ENCODE data around the gene RTKN2. TPM values are rescaled to one million over a fixed set of nuclear protein-coding genes. Genes with fewer than 3 reads are reported as not detected.

The RTKN2 gene
- total RNA-seq, 1 experiment from 2014 or later: 21.3 TPM

DNA sequence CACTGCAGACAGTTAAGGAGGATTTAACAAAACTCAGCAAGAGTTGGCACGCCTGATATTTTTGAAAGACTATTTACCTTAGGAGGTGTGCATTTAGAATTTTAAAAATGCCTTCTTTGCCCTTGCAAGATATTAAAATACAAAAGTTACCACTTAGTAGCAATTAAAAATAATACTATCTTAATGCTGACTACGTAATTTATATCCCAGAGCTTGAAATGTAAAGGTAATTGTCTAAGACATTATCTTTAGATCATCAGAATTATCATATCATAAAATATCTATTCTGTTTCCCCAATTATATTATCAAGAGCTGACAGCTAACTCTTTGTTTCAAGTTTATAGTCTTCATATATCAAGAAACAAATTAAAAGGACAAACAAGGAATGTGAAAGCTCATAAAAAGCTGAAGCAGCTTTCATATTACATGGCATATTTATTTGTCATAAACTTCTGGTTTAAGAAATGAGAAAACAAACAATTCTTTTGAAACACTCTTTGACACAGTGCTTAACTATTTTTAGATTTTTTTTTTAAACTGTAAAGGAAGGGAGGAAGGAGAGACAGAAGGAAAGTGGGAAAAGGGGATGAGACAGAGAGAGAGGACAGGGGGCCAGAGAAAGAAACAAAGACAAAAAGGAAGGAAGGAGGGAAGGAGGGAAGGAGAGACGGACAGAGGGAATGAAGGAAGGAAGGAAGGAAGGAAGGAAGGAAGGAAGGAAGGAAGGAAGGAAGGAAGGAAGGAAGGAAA lies 73.5 kb downstream of the RTKN2 start:
- ATAC-seq: no peak
- in situ Hi-C loops (cut with HindIII; ENCODE audit: low pct_unique_long_range_greater_than_20kb, low sequenced_read_pairs): no loop called here
- Histone ChIP-seq H3K27ac (ENCODE audit: low read length) (peak overlapping the region; percentile 68), H3K9me3 (ENCODE audit: control insufficient read depth, insufficient read depth, low read depth, low read length) (no peaks in the 10 kb centered on the region), H3K4me3 (ENCODE audit: low read depth in 2 of 2, low read length in 2 of 2) (no peak overlapping the region), H3K36me3 (ENCODE audit: control insufficient read depth, insufficient read depth, low read length) (peaks cover 35% of the 10 kb centered on the region), H3K4me1 (ENCODE audit: control insufficient read depth, insufficient read depth, low read length) (peaks cover 12% of the 10 kb centered on the region; the same call in 1 of the 2 replicates), H3K27me3 (ENCODE audit: control insufficient read depth, insufficient read depth, low read length) (no peaks in the 10 kb centered on the region)
- intact Hi-C loops (cut with micrococcal nuclease; ENCODE audit: unreplicated experiment): no loop called here
- POLR2A ChIA-PET: interaction anchor here (0.6 kb wide), 1 partner anchor 847 kb away, joined by 7 read pairs; no protein-coding TSS in a partner anchor
- BruUV-seq (replicated peaks): no TSS peak
- DNase-seq (ENCODE audit: low read depth, low spot score): no peak
- TF ChIP-seq TCF7L2 (IDR thresholded peaks at IDR 0.05; ENCODE audit: low read depth, low read length) (peak; percentile 80), REST (IDR thresholded peaks at IDR 0.05; ENCODE audit: insufficient read depth in 1 of 2, low read depth in 2 of 2, low read length in 1 of 2) (no peak), SIN3A (IDR thresholded peaks at IDR 0.05; ENCODE audit: borderline replicate concordance, insufficient read depth, low read depth, low read length) (no peak), CTCF (IDR thresholded peaks at IDR 0.05) (no peak), POLR2AphosphoS5 (IDR thresholded peaks at IDR 0.05; ENCODE audit: low read depth, low read length) (no peak)
- CTCF ChIA-PET: interaction anchor here (0.6 kb wide), 1 partner anchor 169 kb away, joined by 13 read pairs; no protein-coding TSS in a partner anchor

GRCh38 chr10:62193479-62193878 lies 75.2 kb downstream of the RTKN2 start:
- in situ Hi-C loops (cut with HindIII; ENCODE audit: low pct_unique_long_range_greater_than_20kb, low sequenced_read_pairs) (no loop called here), intact Hi-C loops (cut with micrococcal nuclease; ENCODE audit: unreplicated experiment) (no loop called here)
- TF ChIP-seq CTCF (IDR thresholded peaks at IDR 0.05) (no peak), TCF7L2 (IDR thresholded peaks at IDR 0.05; ENCODE audit: low read depth, low read length) (no peak), REST (IDR thresholded peaks at IDR 0.05; ENCODE audit: insufficient read depth in 1 of 2, low read depth in 2 of 2, low read length in 1 of 2) (no peak), POLR2AphosphoS5 (IDR thresholded peaks at IDR 0.05; ENCODE audit: low read depth, low read length) (no peak), SIN3A (IDR thresholded peaks at IDR 0.05; ENCODE audit: borderline replicate concordance, insufficient read depth, low read depth, low read length) (no peak)
- peaks cover 23% of the 10 kb centered on the region for H3K36me3 ChIP-seq (ENCODE audit: control insufficient read depth, insufficient read depth, low read length)
- ChIA-PET POLR2A (no interaction called here), CTCF (no interaction called here)
- H3K9me3 ChIP-seq (ENCODE audit: control insufficient read depth, insufficient read depth, low read depth, low read length): no peaks in the 10 kb centered on the region
- DNase-seq (ENCODE audit: low read depth, low spot score): no peak
- BruUV-seq (replicated peaks): no TSS peak
- H3K27ac ChIP-seq (ENCODE audit: low read length): peak overlapping the region; percentile 55; the same call in 1 of the 2 replicates
- no peak overlapping the region for H3K4me3 ChIP-seq (ENCODE audit: low read depth in 2 of 2, low read length in 2 of 2)
- no peaks in the 10 kb centered on the region for H3K27me3 ChIP-seq (ENCODE audit: control insufficient read depth, insufficient read depth, low read length)
- no peak for ATAC-seq
- peaks cover 12% of the 10 kb centered on the region; the same call in 1 of the 2 replicates for H3K4me1 ChIP-seq (ENCODE audit: control insufficient read depth, insufficient read depth, low read length)

All from Panc1 (cell line).